Muscle of leg (tissue), 11 donors: Measurements from ENCODE around the gene C1orf52. TPM values are rescaled to one million over a fixed set of nuclear protein-coding genes. Genes with fewer than 3 reads are reported as not detected.

Source experiments
- DNase-seq: peaks from one replicate; pipeline ENCODE4 v3.0.0; 2013
- H3K27ac ChIP-seq: one replicate; pipeline ENCODE4 v1.5.1; 2013; ENCODE audit warnings: mild to moderate bottlenecking, low read length, control low read depth
- H3K27me3 ChIP-seq: one replicate; pipeline ENCODE4 v1.6.1; 2013; ENCODE audit warnings: low read length; ENCODE audit not compliant: control insufficient read depth, insufficient read depth
- H3K36me3 ChIP-seq: one replicate; pipeline ENCODE4 v1.6.1; 2013; ENCODE audit warnings: low read length; ENCODE audit not compliant: control insufficient read depth, insufficient read depth
- H3K4me1 ChIP-seq: one replicate; pipeline ENCODE4 v1.6.1; 2013; ENCODE audit warnings: low read length; ENCODE audit not compliant: control insufficient read depth, insufficient read depth
- H3K4me3 ChIP-seq: one replicate; pipeline ENCODE4 v1.5.1; 2013; ENCODE audit warnings: low read length, control low read depth
- H3K9me3 ChIP-seq: replicated peaks from 2 replicates; pipeline ENCODE4 v1.6.1; 2013; ENCODE audit warnings: low read depth, low read length; ENCODE audit not compliant: control insufficient read depth
- WGBS: methylation state at CpG from one replicate; pipeline ENCODE4 v1.1.5; 2013; ENCODE audit warnings: missing lambda C conversion rate; ENCODE audit not compliant: insufficient coverage; 5-methylcytosine and 5-hydroxymethylcytosine counted together
- polyA plus RNA-seq, 8 donors: library from polyadenylated mRNA; unstranded; fragments of 120-200 nt; gene quantifications; one replicate each; pipeline versions ENCODE4 v1.2.1 to v1.2.3, GENCODE V29; 2013; ENCODE audit warnings: inconsistent platforms in 1 of 8, low replicate concordance in 1 of 8; ENCODE audit not compliant: insufficient read length in 8 of 8, insufficient read depth in 1 of 8
- total RNA-seq: library from RNA; stranded (reverse); fragments of 120-200 nt; gene quantifications from one replicate; pipeline ENCODE4 v1.2.4, GENCODE V29; 2013

The C1orf52 gene
- total and polyA plus RNA-seq, 9 donors: 21.5 to 31.9 (median 25.8) TPM

DNA sequence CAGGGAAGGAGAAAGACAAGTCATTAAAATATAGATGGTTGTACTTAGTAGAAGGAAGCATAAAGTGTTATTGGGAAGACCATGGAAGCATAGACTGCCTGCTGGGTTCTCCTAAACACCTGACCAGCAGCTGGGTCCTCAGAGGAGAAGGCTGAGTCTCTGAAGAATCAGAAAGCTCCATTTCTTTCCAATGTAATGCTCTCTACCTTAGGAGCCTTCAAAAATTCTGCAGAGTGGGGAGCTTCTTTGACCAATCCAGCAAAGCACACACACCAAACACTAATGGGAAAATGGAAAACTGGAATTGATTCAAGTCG is 38.0 kb upstream of the C1orf52 start:
- Histone ChIP-seq H3K4me1 (peaks cover 12% of the 10 kb centered on the region), H3K27me3 (no peaks in the 10 kb centered on the region), H3K9me3 (no peaks in the 10 kb centered on the region), H3K4me3 (no peak overlapping the region), H3K27ac (peak overlapping the region; percentile 56), H3K36me3 (no peaks in the 10 kb centered on the region)
- WGBS: no CpG with 5 or more reads among the region's 1 CpG
- no peak for DNase-seq

DNA sequence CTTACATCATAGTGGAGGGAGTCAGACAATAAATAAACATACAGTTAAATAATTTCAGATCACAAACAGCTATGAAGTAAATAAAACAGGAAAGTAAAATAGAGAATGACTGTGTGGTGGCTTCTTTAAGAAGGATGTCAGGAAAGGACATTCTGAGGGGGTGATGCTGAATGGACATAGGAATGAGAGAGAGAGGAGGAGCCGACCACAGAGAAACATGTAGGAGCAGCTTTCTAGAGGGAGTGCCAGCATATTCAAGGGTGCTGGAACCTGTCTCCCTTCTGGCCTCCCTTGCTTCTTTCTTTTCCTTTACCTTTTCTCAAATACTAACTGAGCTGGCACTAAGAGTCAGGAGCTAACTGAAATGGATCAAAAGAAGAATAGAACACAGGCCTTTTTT is 37.5 kb upstream of the C1orf52 start:
- Histone ChIP-seq H3K9me3 (no peaks in the 10 kb centered on the region), H3K36me3 (no peaks in the 10 kb centered on the region), H3K4me3 (no peak overlapping the region), H3K4me1 (peaks cover 12% of the 10 kb centered on the region), H3K27me3 (no peaks in the 10 kb centered on the region), H3K27ac (peak overlapping the region; percentile 56)
- WGBS: no CpG with 5 or more reads among the region's 1 CpG
- DNase-seq: no peak

DNA sequence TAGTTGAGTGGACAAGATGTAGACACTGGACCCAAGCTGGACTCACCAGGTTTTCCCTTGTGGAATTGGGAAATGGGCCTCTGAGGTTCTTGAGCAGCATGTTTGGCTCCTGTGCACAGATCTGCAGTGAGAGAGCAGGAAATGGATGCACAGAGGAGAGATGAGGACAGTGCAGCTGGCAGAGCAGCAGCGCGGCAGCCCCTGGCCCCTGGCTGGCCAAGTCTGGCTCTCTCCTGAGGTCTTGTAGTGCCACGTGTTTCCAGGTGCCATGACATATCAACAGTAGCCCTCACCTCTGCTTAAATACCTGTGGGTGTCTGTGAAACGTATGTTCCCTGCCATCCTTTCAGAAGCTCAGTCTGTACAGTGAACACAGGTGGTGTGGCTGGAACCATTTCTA is 36.2 kb upstream of the C1orf52 start:
- DNase-seq: no peak
- Histone ChIP-seq H3K36me3 (no peaks in the 10 kb centered on the region), H3K27me3 (no peaks in the 10 kb centered on the region), H3K27ac (no peak overlapping the region), H3K4me1 (peaks cover 12% of the 10 kb centered on the region), H3K4me3 (no peak overlapping the region), H3K9me3 (no peaks in the 10 kb centered on the region)
- 55% methylated on average over 2 of the region's 4 CpGs for WGBS

DNA sequence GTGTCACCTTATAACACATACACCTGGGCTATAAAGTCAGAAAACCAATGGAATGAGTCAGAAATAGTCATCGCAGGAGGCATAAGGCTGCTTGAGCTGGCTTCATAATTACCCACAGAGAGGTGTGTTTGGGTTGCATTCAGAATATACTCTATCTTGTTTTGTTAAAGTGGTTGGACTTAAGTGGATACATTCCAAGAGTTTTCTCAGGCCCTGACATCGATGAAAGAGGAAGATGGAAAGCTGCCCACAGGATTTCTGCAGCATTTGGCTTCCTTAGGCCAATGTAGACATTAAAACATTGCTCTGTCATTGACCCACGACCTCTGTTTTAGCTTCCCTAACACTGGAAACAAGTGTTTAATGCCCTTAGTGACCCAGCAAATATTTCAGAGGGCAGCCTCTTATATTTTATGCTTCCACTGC is 35.6 kb upstream of the C1orf52 start:
- WGBS: 32% methylated on average over 2 of the region's 3 CpGs
- no peaks in the 10 kb centered on the region for H3K36me3 ChIP-seq
- H3K4me1 ChIP-seq: peaks cover 12% of the 10 kb centered on the region
- H3K9me3 ChIP-seq: no peaks in the 10 kb centered on the region
- no peak overlapping the region for H3K27ac ChIP-seq
- no peaks in the 10 kb centered on the region for H3K27me3 ChIP-seq
- H3K4me3 ChIP-seq: no peak overlapping the region
- no peak for DNase-seq

DNA sequence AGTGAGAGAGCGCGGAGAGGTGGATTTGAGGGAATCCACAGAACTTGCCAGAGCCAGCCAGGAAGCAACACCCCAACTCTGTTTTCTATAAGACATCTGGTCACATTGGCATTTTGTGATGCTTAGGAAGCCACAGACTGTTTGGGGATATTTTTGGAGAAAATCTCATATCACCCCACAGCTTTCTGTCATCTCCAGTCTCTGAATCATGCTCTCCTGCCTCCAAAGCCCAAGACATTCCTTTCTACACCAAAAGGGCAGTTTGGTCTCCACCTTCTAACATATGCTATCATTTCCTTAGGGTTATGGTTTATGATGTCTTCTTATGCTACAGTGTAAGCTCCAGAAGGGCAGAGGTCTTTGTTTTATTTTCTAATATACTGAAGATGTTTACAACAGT is 31.4 kb upstream of the C1orf52 start:
- Histone ChIP-seq H3K4me3 (no peak overlapping the region), H3K4me1 (no peaks in the 10 kb centered on the region), H3K27me3 (no peaks in the 10 kb centered on the region), H3K9me3 (no peaks in the 10 kb centered on the region), H3K27ac (no peak overlapping the region), H3K36me3 (no peaks in the 10 kb centered on the region)
- no CpG with 5 or more reads among the region's 2 CpGs for WGBS
- DNase-seq: no peak

GRCh38 chr1:85289848-85290335 is 30.4 kb upstream of the C1orf52 start:
- Histone ChIP-seq H3K27me3 (no peaks in the 10 kb centered on the region), H3K4me3 (no peak overlapping the region), H3K9me3 (no peaks in the 10 kb centered on the region), H3K27ac (no peak overlapping the region), H3K36me3 (no peaks in the 10 kb centered on the region), H3K4me1 (no peaks in the 10 kb centered on the region)
- no peak for DNase-seq
- WGBS: 93% methylated on average over 2 of the region's 4 CpGs

DNA sequence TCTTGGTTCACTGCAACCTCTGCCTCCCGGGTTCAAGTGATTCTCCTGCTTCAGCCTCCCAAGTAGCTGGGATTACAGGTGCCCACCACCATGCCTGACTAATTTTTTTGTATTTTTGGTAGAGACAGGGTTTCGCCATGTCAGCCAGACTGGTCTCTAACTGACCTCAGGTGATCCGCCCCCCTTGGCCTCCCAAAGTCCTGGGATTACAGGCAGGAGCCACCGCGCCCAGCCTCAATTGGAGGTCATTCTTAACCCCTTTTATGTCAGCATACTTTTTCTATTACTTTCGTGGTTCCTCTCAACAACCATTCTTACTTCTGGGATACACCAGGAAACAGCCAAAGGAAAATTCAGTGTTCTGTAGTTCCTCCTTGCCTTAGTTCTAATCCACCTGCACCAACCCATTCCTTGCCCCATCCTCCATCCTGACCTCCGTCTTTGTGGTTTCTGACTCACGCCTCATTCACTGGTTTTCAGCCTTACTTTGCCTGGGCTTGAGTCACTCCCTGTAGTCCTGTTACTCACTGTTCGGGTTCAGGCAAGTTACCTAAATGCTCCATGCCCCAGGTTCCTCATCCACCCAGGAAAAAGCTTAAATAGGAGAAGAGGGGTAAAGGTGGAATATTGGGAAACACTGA is 29.9 kb upstream of the C1orf52 start:
- DNase-seq: no peak
- 82% methylated on average over 7 of the region's 9 CpGs for WGBS
- no peak overlapping the region for H3K27ac ChIP-seq

GRCh38 chr1:85284202-85284601 is 24.7 kb upstream of the C1orf52 start:
- Histone ChIP-seq H3K9me3 (no peaks in the 10 kb centered on the region), H3K4me3 (no peak overlapping the region), H3K4me1 (peaks cover 5% of the 10 kb centered on the region), H3K27me3 (no peaks in the 10 kb centered on the region), H3K27ac (no peak overlapping the region), H3K36me3 (no peaks in the 10 kb centered on the region)
- DNase-seq: no peak
- WGBS: 92% methylated on average over 2 of the region's 2 CpGs

More for the DNA sequence above, 29.9 kb upstream of the C1orf52 start:
- Histone ChIP-seq H3K4me3 (no peak overlapping the region), H3K27me3 (no peaks in the 10 kb centered on the region), H3K9me3 (no peaks in the 10 kb centered on the region), H3K36me3 (no peaks in the 10 kb centered on the region), H3K4me1 (no peaks in the 10 kb centered on the region)

- no peak overlapping the region for H3K4me3 ChIP-seq
- peak; percentile 59 for DNase-seq
- H3K36me3 ChIP-seq: no peaks in the 10 kb centered on the region
- peaks cover 5% of the 10 kb centered on the region for H3K4me1 ChIP-seq
- H3K9me3 ChIP-seq: no peaks in the 10 kb centered on the region
- H3K27ac ChIP-seq: no peak overlapping the region
- no peaks in the 10 kb centered on the region for H3K27me3 ChIP-seq
- 81% methylated on average over 10 of the region's 11 CpGs for WGBS
Measured at GRCh38 chr1:85283475-85284199, 24.2 kb upstream of the C1orf52 start.

DNA sequence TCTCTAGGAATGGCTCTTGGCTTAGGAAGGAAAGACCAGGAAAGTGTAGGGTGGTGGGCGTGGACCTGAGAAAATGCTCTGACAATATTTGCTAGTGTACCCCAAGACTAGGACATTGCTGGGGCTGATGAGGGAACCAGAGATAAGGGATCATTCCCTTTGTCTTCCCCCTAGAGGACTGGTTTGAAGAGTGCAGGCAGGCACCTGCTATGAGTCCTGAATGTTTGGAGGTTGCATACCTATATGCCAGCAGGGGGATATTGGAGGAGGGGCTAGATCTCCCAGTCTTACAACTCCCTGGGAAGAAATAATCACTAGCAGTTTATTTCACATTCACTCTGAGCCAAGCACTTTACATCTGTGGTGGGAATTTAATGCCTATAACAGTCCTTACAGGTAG is 23.0 kb upstream of the C1orf52 start:
- Histone ChIP-seq H3K27me3 (no peaks in the 10 kb centered on the region), H3K4me1 (peaks cover 5% of the 10 kb centered on the region), H3K9me3 (no peaks in the 10 kb centered on the region), H3K36me3 (no peaks in the 10 kb centered on the region), H3K4me3 (no peak overlapping the region), H3K27ac (no peak overlapping the region)
- WGBS: 71% methylated on average over 1 of the region's 1 CpG
- DNase-seq: no peak
